Fibroblast of the aortic adventitia (primary cell): ENCODE measurements around the gene VSTM4. TPM values are rescaled to one million over a fixed set of nuclear protein-coding genes. Genes with fewer than 3 reads are reported as not detected.
A peak's percentile ranks its signal among the peaks of the same experiment; 100 is the strongest.

Source experiments
- DNase-seq: peaks from one replicate; pipeline ENCODE4 v3.0.0-alpha.2; 2010; ENCODE audit warnings: low read depth
- H3K4me3 ChIP-seq: 2 replicates; pipeline ENCODE4 v1.5.1; 2011; ENCODE audit warnings: low read depth, mild to moderate bottlenecking, control low read depth, low read length, moderate library complexity
- CTCF ChIP-seq: IDR thresholded peaks from 2 replicates; pipeline ENCODE4 v1.5.1; 2011; ENCODE audit warnings: mild to moderate bottlenecking, low read length, control low read depth, inconsistent platforms; ENCODE audit not compliant: insufficient read depth
- total RNA-seq: library from RNA; depleted of rRNA; stranded (reverse); fragments of >200 nt; gene quantifications from 2 replicates; pipeline ENCODE4 v1.2.3, GENCODE V29; 2012; ENCODE audit warnings: low replicate concordance

Gene VSTM4
- total RNA-seq = 4.7 and 6.5 TPM in 2 replicates

GRCh38 chr10:49115015-49115795, at the start of gene VSTM4:
TSS of gene VSTM4 (minus strand) at chr10:49115522. CDS start at chr10:49115485, 37 bp downstream.
- peak within 1 kb of the TSS; percentile 75 for H3K4me3 ChIP-seq
- TF ChIP-seq CTCF = no peak
- DNase-seq = peak; percentile 61

DNA sequence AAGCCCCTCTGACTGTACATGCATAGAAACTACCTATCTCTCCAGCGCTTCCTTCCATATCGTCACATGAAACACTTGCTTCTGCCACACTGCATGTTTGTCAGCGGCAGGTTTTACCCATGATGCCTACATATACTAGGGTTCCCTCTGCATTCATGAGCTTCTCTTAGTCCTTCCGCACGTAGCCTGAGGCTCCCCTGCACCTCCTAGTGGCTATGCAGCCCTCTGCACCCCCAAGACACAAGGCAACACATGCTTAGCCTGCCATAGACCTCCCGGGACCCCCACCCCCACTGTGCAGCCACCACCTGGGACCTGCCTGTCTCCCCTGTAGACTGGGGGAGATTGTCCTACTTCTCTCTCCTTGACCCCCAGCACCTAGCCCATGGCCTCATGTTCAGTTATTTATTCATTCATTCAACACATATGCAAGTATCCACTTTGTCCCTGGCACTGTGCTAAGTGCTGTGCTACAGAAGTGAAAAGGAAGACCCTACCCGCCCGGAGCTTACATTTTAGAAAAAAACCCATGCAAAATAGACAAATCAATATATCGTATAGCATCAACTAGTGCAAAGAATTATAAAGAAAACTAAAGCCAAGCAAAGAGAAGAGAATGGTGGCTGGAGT, 49.4 kb upstream of the VSTM4 start:
- TF ChIP-seq CTCF = peak; percentile 84
- DNase-seq = peak; percentile 44
- no peak overlapping the region for H3K4me3 ChIP-seq

DNA sequence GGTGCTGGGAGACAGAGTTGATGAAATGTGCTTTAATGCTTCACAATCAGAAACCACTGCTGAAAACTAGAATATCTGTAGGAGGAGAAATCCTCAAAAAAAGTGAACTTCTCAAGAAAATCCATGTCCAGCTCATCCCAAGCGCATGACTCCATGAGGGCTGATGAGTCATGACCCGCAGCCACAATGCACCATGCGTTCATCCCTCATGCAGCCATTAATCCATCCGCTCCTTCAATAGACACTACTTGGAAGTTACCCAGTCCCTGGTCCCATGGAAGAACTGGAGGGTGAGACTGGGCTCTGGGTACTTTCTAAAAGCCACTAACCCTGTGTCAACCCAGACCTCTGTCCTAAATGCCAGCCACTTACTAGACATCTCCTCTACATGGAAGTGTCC, 48.4 kb upstream of the VSTM4 start:
- TF ChIP-seq CTCF = no peak
- no peak overlapping the region for H3K4me3 ChIP-seq
- peak; percentile 57 for DNase-seq

DNA sequence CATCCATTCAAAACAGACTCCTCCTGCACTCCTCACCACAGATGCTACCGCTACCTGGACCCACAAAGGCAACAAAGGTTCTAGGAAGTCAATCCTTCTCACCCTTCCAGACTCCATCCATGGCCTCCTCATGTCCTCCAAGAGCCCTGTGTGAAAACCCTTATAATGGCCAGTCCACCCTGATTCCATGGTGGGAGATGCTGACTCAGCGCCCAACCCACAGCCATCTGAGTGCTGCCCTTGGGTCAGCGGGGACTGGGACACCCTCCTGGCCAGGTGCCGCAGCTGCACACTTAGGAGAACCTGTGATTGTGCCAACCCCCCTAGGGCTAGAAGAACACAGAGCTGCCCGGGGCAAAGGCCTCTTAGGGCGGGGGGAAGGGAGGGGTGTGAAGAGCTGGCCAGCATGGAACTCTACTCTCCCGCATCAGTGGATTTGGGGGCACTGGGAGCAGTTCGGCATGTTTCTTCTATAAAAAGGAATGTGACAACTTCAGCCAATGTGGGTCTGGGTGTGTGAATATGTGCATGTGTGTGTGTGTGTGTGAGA, 47.5 kb upstream of the VSTM4 start:
- no peak for DNase-seq
- no peak overlapping the region for H3K4me3 ChIP-seq
- no peak for TF ChIP-seq CTCF

DNA sequence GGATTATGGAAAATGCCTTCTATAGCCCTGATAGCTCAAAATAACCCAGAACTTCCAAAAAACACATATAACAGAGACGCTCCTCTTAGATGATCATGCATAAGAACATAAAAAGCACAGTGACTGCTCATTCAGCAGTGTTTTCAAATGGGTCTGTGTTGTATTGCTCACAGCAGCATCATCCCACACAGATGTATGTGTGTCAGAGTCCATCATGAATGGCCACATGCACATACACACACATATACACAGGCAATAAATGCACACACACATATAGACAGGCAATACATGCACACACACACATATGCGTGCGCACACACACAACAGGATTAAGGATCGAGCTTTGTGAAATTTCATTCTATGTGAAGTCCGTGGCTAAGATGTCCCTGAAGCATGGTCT, 46.7 kb upstream of the VSTM4 start:
- no peak overlapping the region for H3K4me3 ChIP-seq
- no peak for TF ChIP-seq CTCF
- no peak for DNase-seq

DNA sequence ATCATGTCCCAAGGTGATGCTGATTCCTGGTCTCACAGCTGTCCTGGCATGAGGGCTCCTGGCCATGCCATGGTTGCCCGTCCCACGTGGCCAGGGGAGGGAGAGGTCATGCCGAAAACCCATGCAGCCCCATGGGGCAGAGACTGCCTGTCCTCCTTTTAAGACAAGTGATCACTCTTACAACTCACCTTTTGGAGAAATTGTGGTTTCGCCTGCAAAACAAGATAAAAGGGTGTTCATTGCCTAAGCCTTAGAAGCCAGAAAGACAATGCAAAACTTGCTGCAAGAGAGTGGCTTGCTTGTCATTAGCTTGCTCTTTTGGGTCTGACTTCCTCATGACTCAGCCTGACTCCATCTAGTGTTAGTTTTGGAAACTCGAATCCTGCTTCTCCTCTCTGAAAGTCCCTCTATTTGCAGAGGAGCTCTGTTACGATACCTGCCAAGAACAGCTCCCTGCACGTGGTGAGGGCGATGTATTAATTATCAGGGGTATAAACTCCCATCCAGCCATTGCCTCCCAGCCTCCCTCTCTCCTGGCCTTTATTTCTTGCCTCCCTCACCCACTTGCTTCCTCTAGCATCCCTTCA, 46.2 kb upstream of the VSTM4 start:
- peak; percentile 60 for TF ChIP-seq CTCF
- no peak overlapping the region for H3K4me3 ChIP-seq
- DNase-seq = peak; percentile 76
